HCT116 (cell line): ENCODE results near the gene EIF2B5.

Source experiments
- ELF1 ChIP-seq: IDR thresholded peaks from 2 replicates; pipeline ENCODE4 v1.6.1; 2012; ENCODE audit warnings: low read depth, borderline replicate concordance
- POLR2AphosphoS5 ChIP-seq: IDR thresholded peaks from 2 replicates; pipeline ENCODE4 v1.6.1; 2011; ENCODE audit warnings: mild to moderate bottlenecking, low read depth, low read length, moderate library complexity
- REST ChIP-seq: IDR thresholded peaks from 2 replicates; pipeline ENCODE4 v1.6.1; 2012; ENCODE audit warnings: low read depth
- TF ChIP-seq, protein P1 (sequence below), 3 experiments: fragments of 200-600 bp in 1 of 3; sonication (generic) in 1 of 3; IDR thresholded peaks in 2 of 3; conservative IDR thresholded peaks in 1 of 3; 2 replicates each; pipeline ENCODE4 v1.5.1; 2012 to 2017; ENCODE audit warnings: low read depth in 2 of 3, low read length in 2 of 3, antibody characterized with exemption in 1 of 3, borderline replicate concordance in 1 of 3, control low read depth in 1 of 3, mild to moderate bottlenecking in 1 of 3, mixed read lengths in 1 of 3, mixed run types in 1 of 3, moderate library complexity in 1 of 3; ENCODE audit not compliant: insufficient read depth in 1 of 3
- TF ChIP-seq, protein P2 (sequence below): IDR thresholded peaks from 2 replicates; pipeline ENCODE4 v1.6.1; 2012

DNA sequence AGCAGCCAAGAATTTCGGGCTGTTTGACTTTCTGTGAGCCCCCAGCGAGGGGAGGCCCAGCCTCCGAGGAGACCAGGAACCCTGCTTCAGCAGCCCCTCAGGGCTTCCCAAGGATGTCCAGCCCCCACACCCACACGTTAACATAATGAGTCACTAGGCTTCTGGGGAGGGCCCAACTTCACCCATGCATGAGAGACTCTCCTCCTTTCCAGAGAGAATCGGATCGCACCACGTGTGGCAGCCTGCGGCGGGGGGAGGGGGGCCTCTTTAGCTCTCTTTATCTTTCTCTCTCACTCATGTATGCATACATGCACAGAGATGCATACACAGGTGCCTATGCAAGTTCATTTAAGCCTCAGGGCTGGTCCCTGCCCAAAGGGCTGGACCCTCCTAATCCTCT lies 36.4 kb downstream of the EIF2B5 start:
- TF ChIP-seq, protein P1, sequence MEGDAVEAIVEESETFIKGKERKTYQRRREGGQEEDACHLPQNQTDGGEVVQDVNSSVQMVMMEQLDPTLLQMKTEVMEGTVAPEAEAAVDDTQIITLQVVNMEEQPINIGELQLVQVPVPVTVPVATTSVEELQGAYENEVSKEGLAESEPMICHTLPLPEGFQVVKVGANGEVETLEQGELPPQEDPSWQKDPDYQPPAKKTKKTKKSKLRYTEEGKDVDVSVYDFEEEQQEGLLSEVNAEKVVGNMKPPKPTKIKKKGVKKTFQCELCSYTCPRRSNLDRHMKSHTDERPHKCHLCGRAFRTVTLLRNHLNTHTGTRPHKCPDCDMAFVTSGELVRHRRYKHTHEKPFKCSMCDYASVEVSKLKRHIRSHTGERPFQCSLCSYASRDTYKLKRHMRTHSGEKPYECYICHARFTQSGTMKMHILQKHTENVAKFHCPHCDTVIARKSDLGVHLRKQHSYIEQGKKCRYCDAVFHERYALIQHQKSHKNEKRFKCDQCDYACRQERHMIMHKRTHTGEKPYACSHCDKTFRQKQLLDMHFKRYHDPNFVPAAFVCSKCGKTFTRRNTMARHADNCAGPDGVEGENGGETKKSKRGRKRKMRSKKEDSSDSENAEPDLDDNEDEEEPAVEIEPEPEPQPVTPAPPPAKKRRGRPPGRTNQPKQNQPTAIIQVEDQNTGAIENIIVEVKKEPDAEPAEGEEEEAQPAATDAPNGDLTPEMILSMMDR (IDR thresholded peaks at IDR 0.05 in 2 of 3, conservative IDR thresholded peaks at IDR 0.05 in 1 of 3; ENCODE audit: borderline replicate concordance in 1 of 3, insufficient read depth in 1 of 3, low read depth in 2 of 3, low read length in 2 of 3) = no peak
- no peak for TF ChIP-seq POLR2AphosphoS5
- TF ChIP-seq REST = no peak
- TF ChIP-seq, protein P2, sequence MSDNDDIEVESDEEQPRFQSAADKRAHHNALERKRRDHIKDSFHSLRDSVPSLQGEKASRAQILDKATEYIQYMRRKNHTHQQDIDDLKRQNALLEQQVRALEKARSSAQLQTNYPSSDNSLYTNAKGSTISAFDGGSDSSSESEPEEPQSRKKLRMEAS = no peak
- TF ChIP-seq ELF1 = no peak
